Measurements from ENCODE around the gene P3H1. TPM values are rescaled to one million over a fixed set of nuclear protein-coding genes. Genes with fewer than 3 reads are reported as not detected.

The P3H1 gene
- total and polyA plus RNA-seq, 12 donors: 23.7 to 178 (median 46.8) TPM

GRCh38 chr1:42780176-42780575, 13.3 kb upstream of the P3H1 start:
- Histone ChIP-seq H3K4me3 (no peak overlapping the region), H3K27me3 (no peaks in the 10 kb centered on the region), H3K9me3 (replicated peaks in 1 of 3) (no peaks in the 10 kb centered on the region), H3K36me3 (replicated peaks in 1 of 2) (peaks cover 0 to 19% of the 10 kb centered on the region in 2 donors), H3K27ac (no peak overlapping the region), H3K4me1 (replicated peaks in 1 of 2) (peaks cover 0 to 6% of the 10 kb centered on the region in 2 donors)
- 88 to 100% (median 96%) methylated on average over 1 of the region's 1 CpG for WGBS, 4 donors
- intact Hi-C loops (cut with DNase I): no loop called here
- no peak for DNase-seq
- TF ChIP-seq POLR2A (IDR thresholded peaks at IDR 0.05): no peak
- no peak for TF ChIP-seq CTCF (IDR thresholded peaks at IDR 0.05)

- Histone ChIP-seq H3K4me1 (replicated peaks in 1 of 2) (peaks cover 0 to 1% of the 10 kb centered on the region in 2 donors), H3K27ac (no peak overlapping the region), H3K27me3 (no peaks in the 10 kb centered on the region), H3K36me3 (replicated peaks in 1 of 2) (peaks cover 0 to 24% of the 10 kb centered on the region in 2 donors), H3K4me3 (no peak overlapping the region), H3K9me3 (replicated peaks in 1 of 3) (no peaks in the 10 kb centered on the region)
- intact Hi-C loops (cut with DNase I): loop anchor here in 1 of 2 donors (5.0 kb wide), 1 partner anchor 293 kb away; no protein-coding TSS in a partner anchor
- 70 to 85% (median 81%) methylated on average over 2 of the region's 2 CpGs for WGBS, 4 donors
- DNase-seq: no peak
- TF ChIP-seq CTCF (IDR thresholded peaks at IDR 0.05): no peak
- no peak for TF ChIP-seq POLR2A (IDR thresholded peaks at IDR 0.05)
Observed at GRCh38 chr1:42779725-42780124, 12.9 kb upstream of the P3H1 start.

- no peaks in the 10 kb centered on the region for H3K9me3 ChIP-seq (replicated peaks in 1 of 3)
- H3K27ac ChIP-seq: no peak overlapping the region
- no peak for TF ChIP-seq POLR2A (IDR thresholded peaks at IDR 0.05)
- peak; percentile 34 to 75 (median 61) for TF ChIP-seq CTCF (IDR thresholded peaks at IDR 0.05)
- intact Hi-C loops (cut with DNase I): loop anchor here in 1 of 2 donors (5.0 kb wide), 1 partner anchor 294 kb away; no protein-coding TSS in a partner anchor
- H3K4me3 ChIP-seq: no peak overlapping the region
- no peaks in the 10 kb centered on the region for H3K4me1 ChIP-seq (replicated peaks in 1 of 2)
- DNase-seq: peak in 3 of 7 donors; percentile 25 to 46 (median 38)
- H3K36me3 ChIP-seq (replicated peaks in 1 of 2): peaks cover 0 to 33% of the 10 kb centered on the region in 2 donors
- H3K27me3 ChIP-seq: no peaks in the 10 kb centered on the region
Observed at GRCh38 chr1:42777852-42778251, 11.0 kb upstream of the P3H1 start.

GRCh38 chr1:42776502-42776901, 9.7 kb upstream of the P3H1 start:
- no peak for TF ChIP-seq POLR2A (IDR thresholded peaks at IDR 0.05)
- no peak for TF ChIP-seq CTCF (IDR thresholded peaks at IDR 0.05)
- Histone ChIP-seq H3K27ac (no peak overlapping the region), H3K4me1 (replicated peaks in 1 of 2) (peaks cover 0 to under 1% of the 10 kb centered on the region in 2 donors), H3K27me3 (no peaks in the 10 kb centered on the region), H3K36me3 (replicated peaks in 1 of 2) (peaks cover 0 to 33% of the 10 kb centered on the region in 2 donors), H3K4me3 (no peak overlapping the region), H3K9me3 (replicated peaks in 1 of 3) (no peaks in the 10 kb centered on the region)
- intact Hi-C loops (cut with DNase I): loop anchor here in 1 of 2 donors (5.0 kb wide), 1 partner anchor 296 kb away; no protein-coding TSS in a partner anchor
- DNase-seq: no peak
- WGBS, 4 donors: 96 to 97% (median 96%) methylated on average over 6 of the region's 6 CpGs

All from adrenal gland (tissue), 12 donors.